Pancreas (tissue), 10 donors: ENCODE measurements around the gene RPRD2. TPM values are rescaled to one million over a fixed set of nuclear protein-coding genes. Genes with fewer than 3 reads are reported as not detected.

Experiments
- ATAC-seq, 4 donors: fragments of 200-7000 bp; cut with Tn5 transposase; one replicate each; pipeline versions ENCODE4 v1.8.0 to v1.9.1; 2020; ENCODE audit warnings: mild to moderate bottlenecking in 4 of 4, moderate library complexity in 4 of 4
- DNase-seq, 6 donors: peaks; one replicate each; pipeline ENCODE4 v3.0.0-alpha.2; 2020
- FAIRE-seq: peaks from 2 replicates; lab custom pipeline; 2012; peaks lifted over from hg19 to GRCh38; lab: Jason Lieb, UNC
- H3K27ac ChIP-seq, 4 donors: fragments of 200-600 bp; sonication (generic); 1 replicate in 3 of 4; 2 replicates in 1 of 4; pipeline versions ENCODE4 v1.5.0 to v1.8.0; 2020
- H3K27me3 ChIP-seq, 4 donors: fragments of 200-600 bp; one replicate each; pipeline ENCODE4 v1.8.0; 2021
- H3K36me3 ChIP-seq, 3 donors: fragments of 200-600 bp; sonication (generic) in 1 of 3; one replicate each; pipeline versions ENCODE4 v1.5.0 to v1.8.0; 2020 to 2021
- H3K4me1 ChIP-seq, 3 donors: fragments of 200-600 bp; one replicate each; pipeline ENCODE4 v1.8.0; 2021
- H3K4me3 ChIP-seq, 4 donors: fragments of 200-600 bp; sonication (generic) in 2 of 4; one replicate each; pipeline versions ENCODE4 v1.5.0 to v1.8.0; 2020 to 2021
- H3K9me3 ChIP-seq, 4 donors: fragments of 200-600 bp; one replicate each; pipeline ENCODE4 v1.8.0; 2021
- CTCF ChIP-seq, 4 donors: fragments of 200-600 bp; sonication (generic) in 3 of 4; IDR thresholded peaks; one replicate each; pipeline versions ENCODE4 v1.5.0 to v1.8.0; 2021; ENCODE audit warnings: antibody characterized with exemption in 4 of 4
- WGBS, 2 donors: extraction: QIAGEN DNeasy Blood & Tissue Kit; methylation state at CpG; one replicate each; pipeline ENCODE4 v1.1.7; 2013; 5-methylcytosine and 5-hydroxymethylcytosine counted together
- intact Hi-C, 3 donors: fragments of 100-400 bp; cut with DNase I; formaldehyde crosslinking; loops; one replicate each; pipeline versions ENCODE4 v1.11.1 to v1.14.2; 2022
- polyA plus RNA-seq, 2 donors: library from polyadenylated mRNA; stranded (reverse); fragments of 200-250 nt; gene quantifications; one replicate each; pipeline ENCODE4 v1.2.3, GENCODE V29; 2013
- total RNA-seq, 6 donors: library from RNA; stranded (reverse); fragmentation: NEBNext Ultra II Directional in 4 of 6; extraction: Animal tissue kit (Norgen Biotek cat#: 25700) in 4 of 6; gene quantifications; one replicate each; pipeline versions ENCODE4 v1.2.1 to v1.2.4, GENCODE V29; 2021 to 2023
- donor health status: healthy with polysubstance abuse.
- donor health status: DM: no; HTN: no; CAD: no; lungs with moderate emphysema.
- donor health status: DM: no; HTN: no; CAD: no.
- donor health status: control.
- donor health status: control.
- donor health status: Bipolar disorder and iron deficiency.
- donor health status: DM: yes; HTN: yes; CAD: no.
- donor health status: DM: no; HTN: no; CAD: no.
- donor health status: DM: no; HTN: no; CAD: no.
- donor health status: DM: yes; HTN: yes; CAD: no.

The RPRD2 gene
- total and polyA plus RNA-seq, 8 donors = 5.2 to 22.3 (median 14.1) TPM

GRCh38 chr1:150408800-150409199 lies 44.9 kb downstream of the RPRD2 start:
- peak in 1 of 4 donors; percentile 12 for ATAC-seq
- no peaks in the 10 kb centered on the region for H3K9me3 ChIP-seq
- TF ChIP-seq CTCF (IDR thresholded peaks at IDR 0.05) = no peak
- DNase-seq = no peak
- no peak for FAIRE-seq
- H3K4me1 ChIP-seq = peaks cover 20 to 24% (median 22%) of the 10 kb centered on the region in 3 donors
- intact Hi-C loops = no loop called here
- H3K36me3 ChIP-seq = no peaks in the 10 kb centered on the region
- no peak overlapping the region for H3K27ac ChIP-seq
- H3K27me3 ChIP-seq = no peaks in the 10 kb centered on the region
- WGBS, 2 donors = 48 to 50% methylated on average over 2 of the region's 2 CpGs
- H3K4me3 ChIP-seq = no peak overlapping the region

DNA sequence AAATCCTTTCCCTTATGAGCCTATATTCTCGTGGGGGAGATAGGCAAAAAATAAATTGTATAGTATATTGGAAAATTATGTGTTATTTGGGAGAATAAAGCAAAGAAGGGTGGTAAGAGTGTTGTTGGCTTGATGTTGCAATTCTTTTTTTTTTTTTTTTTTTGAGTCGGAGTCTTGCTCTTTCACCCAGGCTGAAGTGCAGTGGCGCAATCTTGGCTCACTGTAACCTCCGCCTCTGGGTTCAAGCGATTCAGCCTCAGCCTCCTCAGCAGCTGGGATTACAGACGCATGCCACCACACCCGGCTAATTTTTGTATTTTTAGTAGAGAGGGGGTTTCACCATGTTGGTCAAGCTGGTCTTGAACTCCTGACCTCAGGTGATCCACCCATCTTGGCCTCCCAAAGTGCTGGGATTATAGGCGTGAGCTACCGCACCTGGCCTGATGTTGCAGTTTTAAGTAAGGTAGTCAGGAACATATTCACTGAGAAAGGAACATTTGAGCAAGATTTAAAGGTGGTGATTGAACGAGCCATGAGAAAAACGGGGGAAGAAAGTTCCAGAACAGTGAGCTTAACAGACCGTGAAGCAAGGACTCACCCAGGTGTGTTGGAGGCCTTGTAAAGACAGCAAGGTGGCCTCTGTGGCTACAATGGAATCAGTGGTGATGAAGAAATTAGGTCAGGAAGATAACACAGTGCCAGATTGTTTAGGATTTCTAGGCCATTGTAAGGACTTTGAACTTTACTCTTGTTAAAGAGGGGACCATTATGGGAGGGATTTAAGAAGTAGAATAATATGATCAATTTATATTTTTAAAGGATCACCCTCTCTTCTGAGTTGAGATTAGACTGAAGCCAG lies 45.8 kb downstream of the RPRD2 start:
- Histone ChIP-seq H3K36me3 (no peaks in the 10 kb centered on the region), H3K9me3 (no peaks in the 10 kb centered on the region), H3K4me3 (no peak overlapping the region), H3K27me3 (no peaks in the 10 kb centered on the region), H3K27ac (no peak overlapping the region), H3K4me1 (peaks cover 20 to 24% (median 22%) of the 10 kb centered on the region in 3 donors)
- WGBS, 2 donors = 51 to 54% methylated on average over 12 of the region's 12 CpGs
- intact Hi-C loops = no loop called here
- TF ChIP-seq CTCF (IDR thresholded peaks at IDR 0.05) = no peak
- no peak for DNase-seq
- ATAC-seq = peak; percentile 53 to 82 (median 76)
- no peak for FAIRE-seq

GRCh38 chr1:150410582-150411101 lies 46.7 kb downstream of the RPRD2 start:
- ATAC-seq = peak; percentile 51 to 71 (median 54)
- no peaks in the 10 kb centered on the region for H3K9me3 ChIP-seq
- 75% methylated on average over 6 of the region's 6 CpGs for WGBS, 2 donors
- FAIRE-seq = no peak
- intact Hi-C loops = no loop called here
- no peaks in the 10 kb centered on the region for H3K27me3 ChIP-seq
- no peaks in the 10 kb centered on the region for H3K36me3 ChIP-seq
- TF ChIP-seq CTCF (IDR thresholded peaks at IDR 0.05) = no peak
- H3K4me1 ChIP-seq = peaks cover 17 to 24% (median 22%) of the 10 kb centered on the region in 3 donors
- no peak for DNase-seq
- no peak overlapping the region for H3K4me3 ChIP-seq
- H3K27ac ChIP-seq = no peak overlapping the region

DNA sequence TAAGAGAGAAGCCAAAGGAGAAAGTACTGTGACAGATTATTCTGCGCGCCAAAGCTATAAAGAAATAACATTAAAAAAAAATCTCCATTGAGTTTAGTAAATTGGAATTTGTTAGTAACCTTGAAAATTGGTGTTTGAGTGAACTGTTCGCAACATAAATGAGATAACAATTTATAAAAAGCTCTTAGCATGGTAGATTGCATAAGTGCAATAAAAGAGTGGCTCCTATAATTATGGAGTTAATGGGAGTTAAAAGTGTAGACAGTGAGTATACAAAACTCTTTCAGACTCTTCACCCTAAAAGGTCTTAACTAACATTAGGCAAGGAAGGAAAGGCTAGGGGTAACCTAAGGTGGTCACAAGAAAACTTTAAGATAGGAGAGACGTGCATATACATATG lies 50.6 kb downstream of the RPRD2 start:
- H3K27me3 ChIP-seq = no peaks in the 10 kb centered on the region
- TF ChIP-seq CTCF (IDR thresholded peaks at IDR 0.05) = no peak
- H3K4me1 ChIP-seq = peaks cover 9 to 12% (median 10%) of the 10 kb centered on the region in 3 donors
- 71 to 72% methylated on average over 4 of the region's 4 CpGs for WGBS, 2 donors
- no peak for DNase-seq
- H3K36me3 ChIP-seq = peaks cover 0 to 7% (median 4%) of the 10 kb centered on the region in 3 donors
- H3K4me3 ChIP-seq = no peak overlapping the region
- no peak for FAIRE-seq
- no peaks in the 10 kb centered on the region for H3K9me3 ChIP-seq
- no peak for ATAC-seq
- no peak overlapping the region for H3K27ac ChIP-seq
- intact Hi-C loops = no loop called here

DNA sequence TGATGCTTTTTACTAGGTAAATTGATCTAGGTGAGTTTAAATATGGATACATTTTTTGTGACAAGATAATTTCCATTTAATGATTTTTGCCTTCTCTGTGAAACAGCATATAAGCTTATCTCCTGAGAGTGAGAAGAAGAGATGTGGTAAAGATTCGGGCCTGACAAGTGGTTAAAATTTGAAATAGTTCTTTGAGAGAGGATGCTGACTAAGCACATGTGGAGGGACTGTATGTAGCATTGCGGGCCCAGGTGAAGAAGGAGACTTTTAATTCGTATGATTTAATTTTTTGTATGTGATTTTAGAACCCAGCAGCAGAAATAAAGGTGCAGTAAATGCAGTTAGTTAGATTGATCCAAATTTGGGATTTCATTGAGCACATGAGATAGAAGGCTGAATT lies 51.9 kb downstream of the RPRD2 start:
- no peaks in the 10 kb centered on the region for H3K27me3 ChIP-seq
- no peaks in the 10 kb centered on the region for H3K9me3 ChIP-seq
- 86 to 89% methylated on average over 3 of the region's 3 CpGs for WGBS, 2 donors
- no peak overlapping the region for H3K4me3 ChIP-seq
- intact Hi-C loops = no loop called here
- ATAC-seq (no peak), DNase-seq (no peak), FAIRE-seq (no peak)
- no peak for TF ChIP-seq CTCF (IDR thresholded peaks at IDR 0.05)
- no peak overlapping the region for H3K27ac ChIP-seq
- H3K36me3 ChIP-seq = peaks cover 0 to 10% (median 4%) of the 10 kb centered on the region in 3 donors
- peaks cover 0 to under 1% (median 0%) of the 10 kb centered on the region in 3 donors for H3K4me1 ChIP-seq
